Muscle of leg (tissue), 11 donors: ENCODE measurements around the gene TTLL5. TPM values are rescaled to one million over a fixed set of nuclear protein-coding genes. Genes with fewer than 3 reads are reported as not detected.

ENCODE experiments used
- DNase-seq: peaks from one replicate; pipeline ENCODE4 v3.0.0; 2013
- H3K27ac ChIP-seq: one replicate; pipeline ENCODE4 v1.5.1; 2013; ENCODE audit warnings: mild to moderate bottlenecking, low read length, control low read depth
- H3K27me3 ChIP-seq: one replicate; pipeline ENCODE4 v1.6.1; 2013; ENCODE audit warnings: low read length; ENCODE audit not compliant: control insufficient read depth, insufficient read depth
- H3K36me3 ChIP-seq: one replicate; pipeline ENCODE4 v1.6.1; 2013; ENCODE audit warnings: low read length; ENCODE audit not compliant: control insufficient read depth, insufficient read depth
- H3K4me1 ChIP-seq: one replicate; pipeline ENCODE4 v1.6.1; 2013; ENCODE audit warnings: low read length; ENCODE audit not compliant: control insufficient read depth, insufficient read depth
- H3K4me3 ChIP-seq: one replicate; pipeline ENCODE4 v1.5.1; 2013; ENCODE audit warnings: low read length, control low read depth
- H3K9me3 ChIP-seq: replicated peaks from 2 replicates; pipeline ENCODE4 v1.6.1; 2013; ENCODE audit warnings: low read depth, low read length; ENCODE audit not compliant: control insufficient read depth
- WGBS: methylation state at CpG from one replicate; pipeline ENCODE4 v1.1.5; 2013; ENCODE audit warnings: missing lambda C conversion rate; ENCODE audit not compliant: insufficient coverage; 5-methylcytosine and 5-hydroxymethylcytosine counted together
- polyA plus RNA-seq, 8 donors: library from polyadenylated mRNA; unstranded; fragments of 120-200 nt; gene quantifications; one replicate each; pipeline versions ENCODE4 v1.2.1 to v1.2.3, GENCODE V29; 2013; ENCODE audit warnings: inconsistent platforms in 1 of 8, low replicate concordance in 1 of 8; ENCODE audit not compliant: insufficient read length in 8 of 8, insufficient read depth in 1 of 8
- total RNA-seq: library from RNA; stranded (reverse); fragments of 120-200 nt; gene quantifications from one replicate; pipeline ENCODE4 v1.2.4, GENCODE V29; 2013

The TTLL5 gene
- total and polyA plus RNA-seq, 9 donors = 12.0 to 21.1 (median 15.2) TPM

DNA sequence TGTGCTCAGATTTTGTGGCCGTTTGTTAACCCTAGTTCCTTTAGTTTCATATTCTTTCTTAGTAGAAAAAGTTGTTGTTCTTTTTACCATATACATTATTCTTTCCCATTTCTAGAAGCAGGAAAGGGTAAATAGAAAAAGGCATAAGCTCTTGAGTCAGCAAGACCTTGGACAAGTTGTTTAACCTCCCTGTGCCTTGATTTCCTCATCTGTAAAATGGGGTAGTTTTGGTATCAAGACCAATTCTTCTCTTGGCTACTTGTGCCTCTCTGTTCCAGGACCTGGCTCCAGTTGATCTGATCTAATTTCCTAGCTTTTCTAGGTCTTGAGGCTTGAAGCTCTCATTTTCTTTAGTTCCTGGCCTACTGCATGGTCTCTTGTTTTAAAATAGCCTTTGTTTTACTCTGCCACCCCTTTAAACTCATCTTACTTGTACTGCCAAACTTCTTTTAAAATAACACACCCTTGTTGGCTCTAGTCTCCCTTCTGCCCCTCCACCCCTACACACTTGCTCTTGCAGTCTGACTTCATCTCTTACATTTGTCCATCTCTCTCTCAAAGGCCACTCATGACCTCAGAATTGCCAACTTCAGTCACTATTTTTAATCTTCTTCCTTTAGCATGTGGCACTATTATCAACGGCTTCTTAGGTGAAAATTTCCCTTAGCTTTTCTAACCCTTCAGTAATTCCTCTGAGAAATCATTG is 143.7 kb downstream of the TTLL5 start:
- Histone ChIP-seq H3K4me3 (no peak overlapping the region), H3K9me3 (peaks cover 2% of the 10 kb centered on the region), H3K4me1 (peaks cover 3% of the 10 kb centered on the region), H3K27me3 (no peaks in the 10 kb centered on the region), H3K27ac (no peak overlapping the region), H3K36me3 (peaks cover 5% of the 10 kb centered on the region)
- WGBS = 80% methylated on average over 1 of the region's 2 CpGs
- DNase-seq = no peak

- no peak for DNase-seq
- H3K4me1 ChIP-seq = peaks cover 3% of the 10 kb centered on the region
- H3K27me3 ChIP-seq = no peaks in the 10 kb centered on the region
- no peaks in the 10 kb centered on the region for H3K9me3 ChIP-seq
- peaks cover 5% of the 10 kb centered on the region for H3K36me3 ChIP-seq
- H3K4me3 ChIP-seq = no peak overlapping the region
- H3K27ac ChIP-seq = no peak overlapping the region
Observed at GRCh38 chr14:75805646-75806045, 144.6 kb downstream of the TTLL5 start.

GRCh38 chr14:75806352-75806832 is 145.3 kb downstream of the TTLL5 start:
- H3K27me3 ChIP-seq = no peaks in the 10 kb centered on the region
- H3K36me3 ChIP-seq = peaks cover 5% of the 10 kb centered on the region
- H3K4me3 ChIP-seq = no peak overlapping the region
- H3K27ac ChIP-seq = peak overlapping the region; percentile 33
- no peaks in the 10 kb centered on the region for H3K9me3 ChIP-seq
- WGBS = no CpG with 5 or more reads among the region's 2 CpGs
- peak; percentile 56 for DNase-seq
- H3K4me1 ChIP-seq = peaks cover 3% of the 10 kb centered on the region

- H3K36me3 ChIP-seq = peaks cover 7% of the 10 kb centered on the region
- no peak overlapping the region for H3K27ac ChIP-seq
- WGBS = 100% methylated on average over 3 of the region's 6 CpGs
Observed at GRCh38 chr14:75807667-75808360, 146.8 kb downstream of the TTLL5 start.

GRCh38 chr14:75811136-75811829 is 150.2 kb downstream of the TTLL5 start:
- Histone ChIP-seq H3K9me3 (no peaks in the 10 kb centered on the region), H3K27ac (no peak overlapping the region), H3K4me3 (no peak overlapping the region), H3K4me1 (peaks cover 7% of the 10 kb centered on the region), H3K36me3 (peaks cover 9% of the 10 kb centered on the region), H3K27me3 (no peaks in the 10 kb centered on the region)
- DNase-seq = no peak
- WGBS = 82% methylated on average over 2 of the region's 7 CpGs

More at GRCh38 chr14:75807667-75808360, 146.8 kb downstream of the TTLL5 start:
- H3K27me3 ChIP-seq = no peaks in the 10 kb centered on the region
- H3K4me3 ChIP-seq = no peak overlapping the region
- no peaks in the 10 kb centered on the region for H3K9me3 ChIP-seq
- DNase-seq = no peak
- H3K4me1 ChIP-seq = peaks cover 7% of the 10 kb centered on the region

DNA sequence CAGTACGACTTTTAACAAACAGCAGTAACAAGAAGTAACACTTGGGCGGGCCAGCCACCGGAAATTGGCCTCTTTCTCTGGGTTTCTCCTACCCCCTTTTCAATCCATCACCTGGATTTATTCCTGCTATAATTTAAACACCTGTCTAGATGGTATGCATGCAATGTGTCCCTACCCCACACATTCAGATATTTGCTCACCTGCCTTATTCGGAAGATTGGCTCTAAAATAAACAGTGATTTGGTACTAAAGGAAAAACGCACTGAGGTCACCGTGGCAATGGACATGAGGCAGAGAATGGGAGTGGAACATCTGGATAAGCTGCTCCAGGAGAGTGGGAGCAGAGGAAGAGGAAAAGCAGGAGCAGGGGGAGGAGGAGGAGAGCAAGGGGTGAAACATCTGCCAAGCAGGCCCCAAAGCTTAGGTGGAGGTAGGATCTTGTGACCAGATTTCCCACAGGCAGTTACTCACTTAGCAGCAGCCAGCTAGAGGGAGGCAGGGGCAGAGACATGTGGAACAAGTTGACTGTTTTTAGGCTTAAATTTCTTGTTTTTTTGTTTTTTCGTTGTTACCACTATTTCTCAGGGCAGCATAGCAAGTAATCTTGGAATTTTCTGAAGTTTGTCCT is 150.9 kb downstream of the TTLL5 start:
- DNase-seq = peak; percentile 74
- 37% methylated on average over 2 of the region's 7 CpGs for WGBS
- Histone ChIP-seq H3K4me1 (peaks cover 4% of the 10 kb centered on the region), H3K27me3 (no peaks in the 10 kb centered on the region), H3K27ac (peak overlapping the region; percentile 35), H3K9me3 (no peaks in the 10 kb centered on the region), H3K4me3 (no peak overlapping the region), H3K36me3 (peaks cover 7% of the 10 kb centered on the region)

- Histone ChIP-seq H3K4me3 (no peak overlapping the region), H3K27ac (no peak overlapping the region), H3K9me3 (no peaks in the 10 kb centered on the region), H3K36me3 (peaks cover 5% of the 10 kb centered on the region), H3K27me3 (no peaks in the 10 kb centered on the region), H3K4me1 (peaks cover 4% of the 10 kb centered on the region)
- 40% methylated on average over 3 of the region's 4 CpGs for WGBS
- no peak for DNase-seq
Observed at GRCh38 chr14:75812622-75813021, 151.6 kb downstream of the TTLL5 start.

DNA sequence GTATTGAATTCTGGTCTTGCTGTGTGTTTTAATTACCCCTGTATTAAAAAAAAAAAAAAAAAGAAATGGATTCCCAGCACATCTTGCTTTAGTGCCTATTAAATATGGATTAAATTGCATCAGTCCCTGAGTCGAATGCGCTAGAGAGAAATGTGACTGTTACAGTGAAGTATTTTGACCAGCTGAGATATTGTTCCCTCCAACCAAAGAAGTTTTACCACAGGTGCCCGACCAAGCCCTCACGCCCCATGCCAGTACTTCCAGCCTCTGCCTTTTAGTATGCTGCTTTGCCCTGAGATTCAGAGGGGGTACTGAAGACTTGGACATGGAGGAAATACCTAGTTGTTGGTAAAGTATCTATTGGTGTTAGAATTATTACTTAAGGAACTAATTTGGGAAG is 159.7 kb downstream of the TTLL5 start:
- peaks cover 15% of the 10 kb centered on the region for H3K36me3 ChIP-seq
- no peak for DNase-seq
- no peak overlapping the region for H3K27ac ChIP-seq
- no peak overlapping the region for H3K4me3 ChIP-seq
- peaks cover 20% of the 10 kb centered on the region for H3K4me1 ChIP-seq
- H3K9me3 ChIP-seq = no peaks in the 10 kb centered on the region
- no CpG with 5 or more reads among the region's 4 CpGs for WGBS
- H3K27me3 ChIP-seq = no peaks in the 10 kb centered on the region

GRCh38 chr14:75821831-75822521 is 160.9 kb downstream of the TTLL5 start:
- no peak for DNase-seq
- Histone ChIP-seq H3K4me1 (peaks cover 22% of the 10 kb centered on the region), H3K9me3 (no peaks in the 10 kb centered on the region), H3K4me3 (no peak overlapping the region), H3K27me3 (no peaks in the 10 kb centered on the region), H3K36me3 (peaks cover 13% of the 10 kb centered on the region), H3K27ac (peak overlapping the region; percentile 29)
- WGBS = 60% methylated on average over 1 of the region's 2 CpGs
